ENCODE measurements around the gene SETD5. TPM values are rescaled to one million over a fixed set of nuclear protein-coding genes. Genes with fewer than 3 reads are reported as not detected.

The SETD5 gene
- total RNA-seq, 1 experiment from 2014 or later = 279 TPM

GRCh38 chr3:9514956-9515355 lies 117.5 kb downstream of the SETD5 start:
- DNase-seq (ENCODE audit: low spot score) (no peak), ATAC-seq (no peak)
- no peak overlapping the region for H3K27ac Mint-ChIP-seq
- peaks cover 75% of the 10 kb centered on the region for H3K27me3 Mint-ChIP-seq (ENCODE audit: low read depth)
- TF ChIP-seq ZNF416 (CRISPR knock-in tag; IDR thresholded peaks at IDR 0.05) (no peak), RORB (CRISPR knock-in tag; IDR thresholded peaks at IDR 0.05) (no peak), CDX4 (CRISPR knock-in tag; IDR thresholded peaks at IDR 0.05; ENCODE audit: borderline replicate concordance) (no peak), E2F1 (CRISPR knock-in tag; IDR thresholded peaks at IDR 0.05) (no peak)
- peaks cover 18% of the 10 kb centered on the region for H3K9me3 Mint-ChIP-seq
- peaks cover 4% of the 10 kb centered on the region for H3K36me3 Mint-ChIP-seq
- ChIA-PET POLR2A (no interaction called here), CTCF (interaction anchor here (0.9 kb wide), 1 partner anchor 14 kb away, joined by 3 read pairs; no protein-coding TSS in a partner anchor)
- no peaks in the 10 kb centered on the region for H3K4me1 Mint-ChIP-seq
- H3K4me3 Mint-ChIP-seq = no peak overlapping the region

GRCh38 chr3:9525078-9525477 lies 127.7 kb downstream of the SETD5 start:
- TF ChIP-seq FOXK1 (CRISPR knock-in tag; IDR thresholded peaks at IDR 0.05) = no peak
- no peak for TF ChIP-seq FOXP4 (CRISPR knock-in tag; IDR thresholded peaks at IDR 0.05)
- TF ChIP-seq PRRX2 (CRISPR knock-in tag; IDR thresholded peaks at IDR 0.05) = no peak
- TF ChIP-seq JAZF1 (CRISPR knock-in tag; IDR thresholded peaks at IDR 0.05) = no peak
- TF ChIP-seq STAT6 (CRISPR knock-in tag; conservative IDR thresholded peaks at IDR 0.05; ENCODE audit: low read depth) = no peak
- TF ChIP-seq PRDM15 (CRISPR knock-in tag; IDR thresholded peaks at IDR 0.05) = no peak
- no peak for TF ChIP-seq GTF2I (CRISPR knock-in tag; conservative IDR thresholded peaks at IDR 0.05)
- Mint-ChIP-seq H3K27me3 (ENCODE audit: low read depth) (peaks cover 22% of the 10 kb centered on the region), H3K4me1 (no peaks in the 10 kb centered on the region), H3K9me3 (peaks cover 20% of the 10 kb centered on the region), H3K36me3 (peaks cover 5% of the 10 kb centered on the region), H3K27ac (no peak overlapping the region), H3K4me3 (no peak overlapping the region)
- no peak for DNase-seq (ENCODE audit: low spot score)
- ATAC-seq = no peak
- ChIA-PET CTCF (no interaction called here), POLR2A (no interaction called here)

Other genes starting within 250 kb of the SETD5 start
- 11.8 to 17.9 TPM (median 12.1 TPM) in 3 replicates for gene SRGAP3, start 148.0 kb upstream of the SETD5 start, total RNA-seq (2021)
- 55.2 to 67.5 TPM (median 66.0 TPM) in 3 replicates for gene THUMPD3, start 34.6 kb upstream of the SETD5 start, total RNA-seq (2021)
- 18.9 to 26.8 TPM (median 24.4 TPM) in 3 replicates for gene LHFPL4, start 156.2 kb downstream of the SETD5 start, total RNA-seq (2021)